ENCODE measurements around the gene ERC2.

ERC2 gene

GRCh38 chr3:56102032-56102431 is 366.2 kb downstream of the ERC2 start:
- TF ChIP-seq CTCF (IDR thresholded peaks at IDR 0.05), result no peak

DNA sequence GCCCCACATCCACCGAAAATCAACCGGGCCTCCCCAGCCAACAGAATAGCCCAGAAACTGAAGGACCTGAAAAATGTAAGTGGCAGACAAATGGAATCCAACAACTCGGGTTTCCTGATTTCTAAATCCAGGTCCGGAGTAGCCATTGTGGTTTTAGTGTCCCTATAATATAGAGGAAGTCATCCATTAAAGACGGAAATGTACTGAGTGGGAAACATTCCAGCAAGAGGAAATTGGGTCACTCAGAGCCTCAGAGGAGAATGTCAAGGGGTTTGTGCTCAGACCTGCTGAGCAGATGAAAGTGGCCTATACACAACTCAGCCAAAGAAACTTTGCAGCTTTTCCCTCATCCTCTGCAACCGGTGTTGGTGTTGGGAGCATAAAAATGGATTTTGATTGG is 366.7 kb downstream of the ERC2 start:
- TF ChIP-seq CTCF (IDR thresholded peaks at IDR 0.05), result no peak

GRCh38 chr3:56096999-56097398 is 371.3 kb downstream of the ERC2 start:
- TF ChIP-seq CTCF (IDR thresholded peaks at IDR 0.05), result no peak

DNA sequence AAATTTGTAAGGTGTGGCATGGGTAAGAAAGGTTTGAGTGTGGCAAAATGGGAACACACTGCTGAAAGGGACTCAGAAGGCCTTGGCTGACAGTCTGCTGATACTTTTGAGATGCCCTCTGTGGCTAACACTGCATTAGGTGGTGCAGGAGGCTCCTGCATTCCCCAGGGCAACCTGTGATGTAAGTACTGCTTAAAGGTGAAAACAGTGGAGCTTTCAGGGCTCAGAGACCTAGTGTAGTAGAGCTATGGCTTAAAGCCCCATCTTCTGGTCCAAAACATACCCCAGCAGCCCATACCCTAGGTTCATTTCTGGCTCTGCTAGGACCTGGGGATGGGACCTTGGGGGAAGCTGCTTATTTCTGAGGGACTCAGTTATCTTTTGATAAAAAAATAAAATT is 374.1 kb downstream of the ERC2 start:
- no peak for TF ChIP-seq CTCF (IDR thresholded peaks at IDR 0.05)

- no peak for TF ChIP-seq CTCF (IDR thresholded peaks at IDR 0.05)
These were observed 378.5 kb downstream of the ERC2 start for GRCh38 chr3:56089739-56090138.

DNA sequence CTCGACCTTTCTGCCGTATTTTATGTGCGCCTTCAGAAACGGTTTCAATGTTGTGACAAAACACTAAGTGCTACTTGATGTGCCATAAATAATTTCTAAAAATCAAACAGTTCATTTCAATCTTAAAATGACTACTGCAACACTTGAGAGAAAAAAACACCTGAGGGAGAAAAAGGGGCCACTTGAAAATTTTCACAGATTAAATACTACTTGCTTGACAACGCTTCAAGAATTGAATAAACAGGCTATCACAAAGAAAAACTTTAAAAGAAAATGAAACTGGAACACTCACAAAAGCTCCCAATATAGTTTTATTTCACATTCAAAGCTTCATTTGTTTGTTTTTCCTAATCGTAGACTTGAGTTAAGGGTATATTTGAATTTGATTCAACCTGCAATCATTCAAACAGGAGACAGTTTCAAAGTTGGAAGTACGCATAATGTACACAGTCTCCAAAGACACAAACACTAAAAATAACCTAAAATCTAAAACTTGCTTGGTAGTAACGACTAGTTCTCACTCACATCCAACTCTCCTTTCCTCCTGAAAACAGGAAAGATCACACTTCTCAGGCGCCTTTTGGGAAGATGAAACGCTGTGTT is 380.7 kb downstream of the ERC2 start:
- TF ChIP-seq CTCF (IDR thresholded peaks at IDR 0.05), result no peak

DNA sequence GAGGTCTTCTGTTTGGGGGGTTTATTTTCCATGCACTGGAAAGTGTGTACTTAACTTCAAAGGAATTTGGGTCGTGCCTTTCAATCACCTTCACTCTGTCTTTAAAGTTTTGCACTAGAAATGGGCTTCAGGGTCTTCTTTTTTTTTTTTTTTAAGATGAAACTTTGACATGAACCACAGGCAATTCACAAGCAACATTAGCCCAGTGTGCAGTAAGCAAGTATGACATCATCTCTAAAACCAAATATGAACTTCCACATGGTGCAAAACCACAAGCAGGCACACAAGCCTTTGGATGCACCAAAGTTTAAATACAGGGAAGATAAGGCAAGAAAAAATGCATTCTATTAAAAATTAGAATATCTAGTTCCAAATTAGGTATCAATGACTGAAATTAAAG is 381.9 kb downstream of the ERC2 start:
- no peak for TF ChIP-seq CTCF (IDR thresholded peaks at IDR 0.05)

- no peak for TF ChIP-seq CTCF (IDR thresholded peaks at IDR 0.05)
These were observed 387.0 kb downstream of the ERC2 start for GRCh38 chr3:56081246-56081645.
